PC-9 (cell line): ENCODE measurements around the gene ABCA12.

Experiments
- CTCF ChIP-seq: fragments of 200-600 bp; sonication (generic); conservative IDR thresholded peaks from 2 replicates; pipeline ENCODE4 v1.6.1; 2017; ENCODE audit warnings: mixed run types, antibody characterized with exemption, mild to moderate bottlenecking, moderate library complexity
- EZH2 ChIP-seq: fragments of 200-600 bp; sonication (generic); IDR thresholded peaks from 2 replicates; pipeline ENCODE4 v1.8.0; 2017; ENCODE audit warnings: antibody characterized with exemption, low read depth

- TF ChIP-seq CTCF = no peak
- no peak for TF ChIP-seq EZH2
These were observed 18.6 kb downstream of the ABCA12 start for GRCh38 chr2:215119847-215120246.
